ENCODE results near the gene DEFB131B.

DNA sequence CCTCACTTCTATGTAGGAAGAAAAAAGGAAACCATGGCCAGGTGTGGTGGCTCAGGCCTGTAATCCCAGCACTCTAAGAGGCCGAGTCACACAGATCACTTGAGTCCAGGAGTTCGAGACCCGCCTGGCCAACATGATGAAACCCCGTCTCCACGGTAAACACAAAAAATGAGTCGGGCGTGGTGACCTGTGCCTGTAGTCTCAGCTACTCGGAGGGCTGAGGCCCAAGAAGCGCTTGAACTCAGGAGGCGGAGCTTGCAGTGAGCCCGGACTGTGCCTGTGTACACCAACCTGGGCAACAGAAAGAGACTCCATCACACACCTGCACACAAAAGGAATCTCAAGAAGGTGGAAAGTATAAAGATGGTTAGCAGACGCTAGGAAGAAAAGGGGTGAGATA is 17.7 kb downstream of the DEFB131B start:
- TF ChIP-seq POLR2A (IDR thresholded peaks at IDR 0.05) (no peak), CTCF (IDR thresholded peaks at IDR 0.05) (no peak)
